ENCODE measurements around the gene RRAS.
A peak's percentile ranks its signal among the peaks of the same experiment; 100 is the strongest.
"Not testable (repeated sequence)": the region's sequence is repeated elsewhere in the genome, so short reads cannot be mapped to it uniquely, and the experiment has no call there.

Gene RRAS

GRCh38 chr19:49652551-49653465, 12.9 kb upstream of the RRAS start:
- FAIRE-seq, result no peak

- FAIRE-seq, result no peak
These were observed 12.0 kb upstream of the RRAS start for GRCh38 chr19:49651820-49652550.

GRCh38 chr19:49651029-49651819, 11.3 kb upstream of the RRAS start:
- no peak for FAIRE-seq

GRCh38 chr19:49646586-49646985, 6.6 kb upstream of the RRAS start:
- FAIRE-seq, result no peak

GRCh38 chr19:49645995-49646394, 6.1 kb upstream of the RRAS start:
- FAIRE-seq, result no peak

GRCh38 chr19:49645592-49645991, 5.6 kb upstream of the RRAS start:
- no peak for FAIRE-seq

GRCh38 chr19:49643466-49643865, 3.5 kb upstream of the RRAS start:
- FAIRE-seq, result no peak

- no peak for FAIRE-seq
These were observed 2.6 kb upstream of the RRAS start for GRCh38 chr19:49642492-49643035.

GRCh38 chr19:49641688-49642491, 1.9 kb upstream of the RRAS start, which contains the start of gene SCAF1:
SCAF1 (plus strand) TSS chr19:49642209; CDS start chr19:49645027, 2,818 bp downstream.
- peak; percentile 87 for FAIRE-seq

- no peak for FAIRE-seq
These were observed 386 bp downstream of the RRAS start for GRCh38 chr19:49639401-49640112.

- FAIRE-seq, result no peak
These were observed 1.9 kb downstream of the RRAS start for GRCh38 chr19:49637821-49638738.

- no peak for FAIRE-seq
These were observed 3.6 kb downstream of the RRAS start for GRCh38 chr19:49636233-49636932.

GRCh38 chr19:49635530-49636232, 4.3 kb downstream of the RRAS start:
- FAIRE-seq, result no peak

GRCh38 chr19:49633273-49633672, 6.7 kb downstream of the RRAS start:
- not testable (repeated sequence) for FAIRE-seq

- FAIRE-seq, result no peak
These were observed 7.4 kb downstream of the RRAS start for GRCh38 chr19:49632576-49632975.

GRCh38 chr19:49631610-49632192, 8.2 kb downstream of the RRAS start:
- no peak for FAIRE-seq

GRCh38 chr19:49631014-49631588, 8.8 kb downstream of the RRAS start:
- no peak for FAIRE-seq

GRCh38 chr19:49629659-49630058, 10.3 kb downstream of the RRAS start:
- no peak for FAIRE-seq

Data from TTC549 (cell line).